ENCODE data around the gene OTOP3.

- no peak for TF ChIP-seq CTCF (IDR thresholded peaks at IDR 0.05; ENCODE audit: extremely low read depth in 1 of 2, insufficient read depth in 1 of 2, low read depth in 1 of 2, low read length in 2 of 2)
- TF ChIP-seq, protein P1, sequence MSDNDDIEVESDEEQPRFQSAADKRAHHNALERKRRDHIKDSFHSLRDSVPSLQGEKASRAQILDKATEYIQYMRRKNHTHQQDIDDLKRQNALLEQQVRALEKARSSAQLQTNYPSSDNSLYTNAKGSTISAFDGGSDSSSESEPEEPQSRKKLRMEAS (IDR thresholded peaks at IDR 0.05; ENCODE audit: insufficient read depth, insufficient read length), result no peak
- TF ChIP-seq POLR2A (IDR thresholded peaks at IDR 0.05; ENCODE audit: low read depth, low read length), result no peak
These were observed 15.1 kb upstream of the OTOP3 start for GRCh38 chr17:74920642-74921025.

All from endothelial cell of umbilical vein (primary cell).